ENCODE data around the gene ZCCHC14.

GRCh38 chr16:87527055-87527724 is 34.4 kb upstream of the ZCCHC14 start:
- TF ChIP-seq POLR2A (IDR thresholded peaks at IDR 0.05) (no peak), CTCF (IDR thresholded peaks at IDR 0.05) (no peak)
